Fibroblast of lung (primary cell): ENCODE results near the gene UIMC1. TPM values are rescaled to one million over a fixed set of nuclear protein-coding genes. Genes with fewer than 3 reads are reported as not detected.

Source experiments
- DNase-seq, 2 donors: peaks; one replicate each; pipeline versions ENCODE4 v3.0.0 to v3.0.0-alpha.2; 2010; ENCODE audit warnings: low read depth in 2 of 2
- H2AFZ ChIP-seq: 2 replicates; pipeline ENCODE4 v1.5.1; 2012; ENCODE audit warnings: low read length, control low read depth, inconsistent platforms
- H3K27ac ChIP-seq: 2 replicates; pipeline ENCODE4 v1.5.1; 2011; ENCODE audit warnings: low read length, control low read depth; ENCODE audit not compliant: insufficient read depth
- H3K27me3 ChIP-seq: 2 replicates; pipeline ENCODE4 v1.5.1; 2011; ENCODE audit warnings: mild to moderate bottlenecking, low read length; ENCODE audit not compliant: control insufficient read depth, insufficient read depth
- H3K36me3 ChIP-seq: 2 replicates; pipeline ENCODE4 v1.5.1; 2011; ENCODE audit warnings: low read length; ENCODE audit not compliant: control insufficient read depth, insufficient read depth
- H3K4me1 ChIP-seq: 2 replicates; pipeline ENCODE4 v1.5.1; 2011; ENCODE audit warnings: low read length; ENCODE audit not compliant: control insufficient read depth, insufficient read depth; ENCODE audit errors: extremely low read depth
- H3K4me2 ChIP-seq: 2 replicates; pipeline ENCODE4 v1.5.1; 2011; ENCODE audit warnings: low read length, control low read depth; ENCODE audit not compliant: insufficient read depth; ENCODE audit errors: extremely low read depth
- H3K4me3 ChIP-seq, 4 experiments: fragments of 200-600 bp in 1 of 4; sonication (generic) in 1 of 4; replicated peaks in 1 of 4; 2 replicates each; pipeline ENCODE4 v1.5.1; 2011 to 2016; ENCODE audit warnings: low read length in 4 of 4, low read depth in 3 of 4, mild to moderate bottlenecking in 3 of 4, control low read depth in 2 of 4, inconsistent platforms in 1 of 4, mixed read lengths in 1 of 4; ENCODE audit not compliant: insufficient read depth in 1 of 4; ENCODE audit errors: control extremely low read depth in 1 of 4
- H3K79me2 ChIP-seq: 2 replicates; pipeline ENCODE4 v1.5.1; 2012; ENCODE audit warnings: mild to moderate bottlenecking, low read length, inconsistent platforms; ENCODE audit not compliant: control insufficient read depth, insufficient read depth
- H3K9ac ChIP-seq: 2 replicates; pipeline ENCODE4 v1.5.1; 2011; ENCODE audit warnings: mild to moderate bottlenecking, low read length, control low read depth; ENCODE audit not compliant: insufficient read depth
- H3K9me3 ChIP-seq: 2 replicates; pipeline ENCODE4 v1.5.1; 2012; ENCODE audit warnings: low read depth, low read length; ENCODE audit not compliant: control insufficient read depth, insufficient read depth
- H4K20me1 ChIP-seq: 2 replicates; pipeline ENCODE4 v1.5.1; 2011; ENCODE audit warnings: low read length; ENCODE audit not compliant: control insufficient read depth, insufficient read depth; ENCODE audit errors: extremely low read depth
- EZH2 ChIP-seq: IDR thresholded peaks from 2 replicates; pipeline ENCODE4 v1.5.1; 2012; ENCODE audit warnings: low read length, control low read depth, mild to moderate bottlenecking; ENCODE audit errors: missing control alignments
- polyA plus RNA-seq, 2 donors: library from polyadenylated mRNA; depleted of rRNA in 1 of 2; stranded (reverse) in 1 of 2; unstranded in 1 of 2; fragments of >200 nt; gene quantifications; 2 replicates each; pipeline ENCODE4 v1.2.1, GENCODE V29; 2011 to 2012; ENCODE audit warnings: missing spikeins in 1 of 2
- total RNA-seq: library from RNA; depleted of rRNA; stranded (reverse); fragments of >200 nt; gene quantifications from 2 replicates; pipeline ENCODE4 v1.2.1, GENCODE V29; 2014
- TF ChIP-seq, protein P1 (sequence below), 2 donors: IDR thresholded peaks in 1 of 2; conservative IDR thresholded peaks in 1 of 2; 1 replicate in 1 of 2; 2 replicates in 1 of 2; pipeline ENCODE4 v1.5.1; 2011 to 2012; ENCODE audit warnings: low read length in 2 of 2, control low read depth in 1 of 2, inconsistent platforms in 1 of 2, low read depth in 1 of 2, mild to moderate bottlenecking in 1 of 2

The UIMC1 gene
- total and polyA plus RNA-seq, 2 donors (not counting 1 experiment from before 2014, with no cell fraction given): 19.4 to 36.7 TPM

DNA sequence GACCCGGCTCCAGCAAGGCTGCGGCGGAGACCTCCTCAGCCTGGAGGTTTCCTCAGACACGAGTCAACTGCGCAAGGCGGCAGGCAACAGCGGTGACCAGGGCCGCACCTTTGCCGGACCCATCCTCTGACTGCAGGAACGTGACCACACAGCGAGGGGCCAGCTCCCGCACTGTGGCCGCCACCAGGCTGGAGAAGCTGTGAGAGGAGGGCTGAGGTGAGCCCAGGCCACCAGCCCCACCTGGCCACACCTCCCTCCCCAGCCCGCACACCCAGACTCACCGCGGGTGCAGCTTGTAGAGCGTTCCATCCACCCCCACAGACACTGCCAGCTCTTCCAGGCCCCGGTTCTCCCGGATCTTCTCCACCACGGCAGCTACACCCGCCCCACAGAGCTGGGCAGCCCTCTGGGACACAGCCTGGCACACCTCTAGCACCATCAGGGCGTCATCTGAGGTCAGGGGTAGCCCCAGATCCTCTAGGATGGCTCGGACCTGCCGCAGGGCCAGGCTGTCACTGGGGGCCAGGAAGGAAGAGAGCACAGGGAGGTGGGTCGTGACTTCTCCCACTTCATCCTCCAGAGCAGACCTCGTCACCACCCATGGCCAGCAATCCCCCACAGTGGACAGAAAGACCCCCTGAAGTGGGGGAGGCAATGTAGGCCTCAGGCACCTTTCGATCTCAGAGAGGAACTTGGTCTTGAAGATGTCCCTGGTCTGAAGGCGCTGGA is 125.4 kb downstream of the UIMC1 start:
- Histone ChIP-seq H3K9ac (no peak overlapping the region), H2AFZ (no peak overlapping the region), H3K27me3 (peaks cover 19% of the 10 kb centered on the region), H3K79me2 (no peaks in the 10 kb centered on the region), H3K36me3 (no peaks in the 10 kb centered on the region), H4K20me1 (no peaks in the 10 kb centered on the region), H3K9me3 (no peaks in the 10 kb centered on the region), H3K4me1 (no peaks in the 10 kb centered on the region), H3K4me2 (no peak overlapping the region), H3K27ac (no peak overlapping the region), H3K4me3 (no peak overlapping the region)
- DNase-seq: no peak
- TF ChIP-seq, protein P1, sequence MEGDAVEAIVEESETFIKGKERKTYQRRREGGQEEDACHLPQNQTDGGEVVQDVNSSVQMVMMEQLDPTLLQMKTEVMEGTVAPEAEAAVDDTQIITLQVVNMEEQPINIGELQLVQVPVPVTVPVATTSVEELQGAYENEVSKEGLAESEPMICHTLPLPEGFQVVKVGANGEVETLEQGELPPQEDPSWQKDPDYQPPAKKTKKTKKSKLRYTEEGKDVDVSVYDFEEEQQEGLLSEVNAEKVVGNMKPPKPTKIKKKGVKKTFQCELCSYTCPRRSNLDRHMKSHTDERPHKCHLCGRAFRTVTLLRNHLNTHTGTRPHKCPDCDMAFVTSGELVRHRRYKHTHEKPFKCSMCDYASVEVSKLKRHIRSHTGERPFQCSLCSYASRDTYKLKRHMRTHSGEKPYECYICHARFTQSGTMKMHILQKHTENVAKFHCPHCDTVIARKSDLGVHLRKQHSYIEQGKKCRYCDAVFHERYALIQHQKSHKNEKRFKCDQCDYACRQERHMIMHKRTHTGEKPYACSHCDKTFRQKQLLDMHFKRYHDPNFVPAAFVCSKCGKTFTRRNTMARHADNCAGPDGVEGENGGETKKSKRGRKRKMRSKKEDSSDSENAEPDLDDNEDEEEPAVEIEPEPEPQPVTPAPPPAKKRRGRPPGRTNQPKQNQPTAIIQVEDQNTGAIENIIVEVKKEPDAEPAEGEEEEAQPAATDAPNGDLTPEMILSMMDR (conservative IDR thresholded peaks at IDR 0.05 in 1 of 2, IDR thresholded peaks at IDR 0.05 in 1 of 2; ENCODE audit: low read depth in 1 of 2, low read length in 2 of 2): no peak
- no peak for TF ChIP-seq EZH2

DNA sequence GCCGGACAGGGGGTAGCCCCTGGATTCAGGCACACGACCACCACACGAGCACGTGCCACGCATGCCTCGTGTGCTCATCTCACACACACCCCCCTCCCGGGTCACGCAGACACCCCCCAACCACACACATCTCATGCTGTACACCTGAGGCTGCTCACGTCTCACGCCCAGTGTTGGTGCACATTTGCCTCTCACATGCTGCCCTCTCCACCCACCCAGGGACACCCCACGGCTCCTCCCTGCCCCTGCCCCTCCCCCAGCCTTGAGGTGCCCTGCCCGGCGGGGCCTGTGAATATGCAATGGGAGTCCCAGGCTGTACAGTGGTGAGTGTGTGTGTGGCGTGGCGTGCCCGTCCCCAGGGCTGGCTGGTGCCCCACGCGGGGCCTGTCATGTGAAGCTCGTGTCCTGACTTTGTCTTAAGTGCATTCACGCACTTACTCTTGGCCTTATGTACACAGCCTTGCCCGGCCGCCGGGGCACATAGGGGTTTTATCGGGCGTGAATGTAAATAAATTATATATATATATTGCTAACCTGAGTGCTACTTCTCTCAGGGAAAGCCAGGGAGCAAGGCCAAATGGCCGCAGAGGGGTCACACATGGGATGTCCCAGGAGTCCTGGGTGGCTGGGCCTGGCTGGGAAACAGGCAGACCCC is 126.1 kb downstream of the UIMC1 start:
- Histone ChIP-seq H3K4me2 (no peak overlapping the region), H2AFZ (no peak overlapping the region), H3K27ac (no peak overlapping the region), H3K36me3 (no peaks in the 10 kb centered on the region), H3K9ac (no peak overlapping the region), H3K79me2 (no peaks in the 10 kb centered on the region), H3K27me3 (peaks cover 25% of the 10 kb centered on the region), H3K4me3 (no peak overlapping the region), H3K4me1 (no peaks in the 10 kb centered on the region), H4K20me1 (no peaks in the 10 kb centered on the region), H3K9me3 (no peaks in the 10 kb centered on the region)
- DNase-seq: no peak
- TF ChIP-seq, protein P1 (conservative IDR thresholded peaks at IDR 0.05 in 1 of 2, IDR thresholded peaks at IDR 0.05 in 1 of 2; ENCODE audit: low read depth in 1 of 2, low read length in 2 of 2): no peak

DNA sequence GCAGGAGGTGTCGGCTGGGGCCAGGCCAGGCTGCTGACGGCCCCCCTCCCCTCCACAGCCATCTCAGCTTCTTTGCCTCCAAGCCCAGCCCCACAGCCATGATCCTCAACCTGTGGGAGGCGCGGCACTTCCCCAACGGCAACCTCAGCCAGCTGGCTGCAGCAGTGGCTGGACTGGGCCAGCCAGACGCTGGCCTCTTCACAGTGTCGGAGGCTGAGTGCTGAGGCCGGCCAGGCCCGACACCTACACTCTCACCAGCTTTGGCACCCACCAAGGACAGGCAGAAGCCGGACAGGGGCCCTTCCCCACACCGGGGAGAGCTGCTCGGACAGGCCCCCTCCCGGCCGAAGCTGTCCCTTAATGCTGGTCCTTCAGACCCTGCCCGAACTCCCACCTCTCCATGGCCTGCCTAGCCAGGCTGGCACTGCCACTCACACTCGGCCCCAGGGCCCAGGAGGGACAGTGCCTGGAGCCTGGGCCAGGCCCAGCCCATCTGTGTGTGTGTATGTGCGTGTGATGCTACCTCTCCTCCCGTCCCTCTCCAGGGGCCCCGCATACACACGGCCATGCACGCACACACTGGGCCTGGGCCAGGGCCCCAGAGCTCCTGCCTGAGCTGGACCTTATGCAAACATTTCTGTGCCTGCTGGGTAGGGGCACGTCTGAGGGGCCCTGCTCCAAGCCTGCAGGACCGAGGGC is 126.8 kb downstream of the UIMC1 start:
- H3K36me3 ChIP-seq: no peaks in the 10 kb centered on the region
- H3K27ac ChIP-seq: no peak overlapping the region
- H3K9me3 ChIP-seq: no peaks in the 10 kb centered on the region
- H3K9ac ChIP-seq: no peak overlapping the region
- TF ChIP-seq EZH2: no peak
- TF ChIP-seq, protein P1 (conservative IDR thresholded peaks at IDR 0.05 in 1 of 2, IDR thresholded peaks at IDR 0.05 in 1 of 2; ENCODE audit: low read depth in 1 of 2, low read length in 2 of 2): no peak
- no peak overlapping the region for H2AFZ ChIP-seq
- H3K4me2 ChIP-seq: no peak overlapping the region
- H3K27me3 ChIP-seq: peaks cover 32% of the 10 kb centered on the region
- H3K4me3 ChIP-seq: no peak overlapping the region
- no peak for DNase-seq
- no peaks in the 10 kb centered on the region for H3K79me2 ChIP-seq
- H3K4me1 ChIP-seq: no peaks in the 10 kb centered on the region
- no peaks in the 10 kb centered on the region for H4K20me1 ChIP-seq
